ENCODE data around the gene HBA2.

HBA2 gene

DNA sequence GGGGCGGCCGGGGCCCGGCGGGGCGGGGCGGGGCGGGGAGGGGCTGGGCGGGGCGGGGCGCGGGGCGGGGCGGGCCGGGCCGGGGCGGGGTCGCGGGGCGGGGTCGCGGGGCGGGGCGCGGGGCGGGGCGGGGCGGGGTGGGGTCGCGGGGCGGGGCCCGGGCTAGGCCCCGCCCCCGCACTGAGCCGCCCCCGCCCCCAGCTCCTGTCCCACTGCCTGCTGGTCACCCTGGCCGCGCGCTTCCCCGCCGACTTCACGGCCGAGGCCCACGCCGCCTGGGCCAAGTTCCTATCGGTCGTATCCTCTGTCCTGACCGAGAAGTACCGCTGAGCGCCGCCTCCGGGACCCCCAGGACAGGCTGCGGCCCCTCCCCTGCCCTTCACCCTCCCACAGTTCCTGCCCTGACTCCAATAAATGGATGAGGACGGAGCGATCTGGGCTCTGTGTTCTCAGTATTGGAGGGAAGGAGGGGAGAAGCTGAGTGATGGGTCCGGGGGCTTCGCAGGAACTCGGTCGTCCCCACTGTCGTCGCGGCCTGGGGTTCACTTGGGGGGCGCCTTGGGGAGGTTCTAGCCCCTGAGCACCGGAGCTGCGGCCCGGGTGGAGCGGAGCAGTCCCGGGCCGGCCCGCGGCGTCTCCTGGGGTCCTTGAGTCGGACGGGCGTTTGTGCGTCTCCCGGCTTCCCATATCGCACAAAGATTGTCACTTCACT, 7.7 kb upstream of the HBA2 start:
- TF ChIP-seq, protein P1, sequence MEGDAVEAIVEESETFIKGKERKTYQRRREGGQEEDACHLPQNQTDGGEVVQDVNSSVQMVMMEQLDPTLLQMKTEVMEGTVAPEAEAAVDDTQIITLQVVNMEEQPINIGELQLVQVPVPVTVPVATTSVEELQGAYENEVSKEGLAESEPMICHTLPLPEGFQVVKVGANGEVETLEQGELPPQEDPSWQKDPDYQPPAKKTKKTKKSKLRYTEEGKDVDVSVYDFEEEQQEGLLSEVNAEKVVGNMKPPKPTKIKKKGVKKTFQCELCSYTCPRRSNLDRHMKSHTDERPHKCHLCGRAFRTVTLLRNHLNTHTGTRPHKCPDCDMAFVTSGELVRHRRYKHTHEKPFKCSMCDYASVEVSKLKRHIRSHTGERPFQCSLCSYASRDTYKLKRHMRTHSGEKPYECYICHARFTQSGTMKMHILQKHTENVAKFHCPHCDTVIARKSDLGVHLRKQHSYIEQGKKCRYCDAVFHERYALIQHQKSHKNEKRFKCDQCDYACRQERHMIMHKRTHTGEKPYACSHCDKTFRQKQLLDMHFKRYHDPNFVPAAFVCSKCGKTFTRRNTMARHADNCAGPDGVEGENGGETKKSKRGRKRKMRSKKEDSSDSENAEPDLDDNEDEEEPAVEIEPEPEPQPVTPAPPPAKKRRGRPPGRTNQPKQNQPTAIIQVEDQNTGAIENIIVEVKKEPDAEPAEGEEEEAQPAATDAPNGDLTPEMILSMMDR (conservative IDR thresholded peaks at IDR 0.05; ENCODE audit: low read length) = no peak
- TF ChIP-seq EZH2phosphoT487 (IDR thresholded peaks at IDR 0.05; ENCODE audit: borderline replicate concordance) = no peak

DNA sequence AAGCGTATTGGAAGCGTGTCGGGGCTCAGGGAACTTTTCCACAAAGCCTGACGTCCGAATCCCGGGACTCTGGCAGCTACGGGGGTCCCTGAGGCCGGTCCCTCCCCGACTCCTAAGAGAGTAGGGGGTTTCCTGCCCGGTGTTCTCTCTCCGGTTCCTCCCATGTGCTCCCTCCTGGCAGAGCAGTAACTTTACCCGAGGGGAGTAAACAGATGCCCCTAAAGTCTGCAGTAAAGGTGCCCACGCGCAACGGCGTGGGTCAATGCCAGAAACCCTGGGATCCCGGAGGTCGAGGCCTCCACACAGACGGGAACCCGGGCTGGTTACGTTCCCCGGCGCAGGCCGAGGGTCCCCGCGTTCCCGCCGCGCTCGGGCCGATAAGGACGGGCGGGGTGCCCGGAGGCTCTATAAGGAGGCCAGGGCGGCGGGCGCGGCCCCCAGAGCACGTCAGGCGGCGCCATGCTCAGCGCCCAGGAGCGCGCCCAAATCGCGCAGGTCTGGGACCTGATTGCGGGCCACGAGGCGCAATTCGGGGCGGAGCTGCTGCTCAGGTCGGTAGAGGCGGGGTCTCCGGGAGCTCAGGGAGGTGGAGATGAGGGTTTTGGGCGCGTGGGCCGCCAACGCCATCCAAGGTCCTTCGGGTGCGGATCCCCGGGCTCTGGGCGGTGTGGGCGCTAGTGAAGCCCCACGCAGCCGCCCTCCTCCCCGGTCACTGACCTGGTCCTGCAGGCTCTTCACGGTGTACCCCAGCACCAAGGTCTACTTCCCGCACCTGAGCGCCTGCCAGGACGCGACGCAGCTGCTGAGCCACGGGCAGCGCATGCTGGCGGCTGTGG, 6.9 kb upstream of the HBA2 start, which contains the start of gene HBM:
Gene HBM, plus strand, starts transcription at position 440 of the 836 bp plus-strand sequence. Its CDS starts 20 bp downstream, at position 460.
- TF ChIP-seq, protein P1 (conservative IDR thresholded peaks at IDR 0.05; ENCODE audit: low read length) = no peak
- no peak for TF ChIP-seq EZH2phosphoT487 (IDR thresholded peaks at IDR 0.05; ENCODE audit: borderline replicate concordance)
- no peak within 1 kb of the TSS for H3K4me3 ChIP-seq (ENCODE audit: low read length, poor library complexity, severe bottlenecking)
- H3K4me1 ChIP-seq (ENCODE audit: insufficient read depth, low read length, poor library complexity, severe bottlenecking) = peaks cover 4% of the 10 kb centered on the region
- no peaks in the 10 kb centered on the region for H3K27me3 ChIP-seq (ENCODE audit: insufficient read depth, low read length, poor library complexity, severe bottlenecking)
- no peaks in the 10 kb centered on the region for H3K9me3 ChIP-seq (ENCODE audit: insufficient read depth, low read depth, low read length)
- no peaks in the 10 kb centered on the region for H3K9me2 ChIP-seq (replicated peaks; ENCODE audit: low read depth, low read length)
- H3K36me3 ChIP-seq (ENCODE audit: insufficient read depth, low read length) = no peaks in the 10 kb centered on the region
- no peak within 1 kb of the TSS for H2AFZ ChIP-seq (ENCODE audit: low read length)
- H3K9ac ChIP-seq (ENCODE audit: low read depth, low read length, poor library complexity, severe bottlenecking) = no peak within 1 kb of the TSS
- H3K4me2 ChIP-seq (ENCODE audit: low read depth, low read length, poor library complexity, severe bottlenecking) = no peak within 1 kb of the TSS
- H3F3A ChIP-seq (ENCODE audit: low read depth) = no peaks in the 10 kb centered on the region
- H4K20me1 ChIP-seq (ENCODE audit: insufficient read depth, low read length, poor library complexity, severe bottlenecking) = no peaks in the 10 kb centered on the region
- H3K79me2 ChIP-seq (ENCODE audit: insufficient read depth, low read length) = no peaks in the 10 kb centered on the region

More for the DNA sequence above, 7.7 kb upstream of the HBA2 start:
- peaks cover 4% of the 10 kb centered on the region for H3K4me1 ChIP-seq (ENCODE audit: insufficient read depth, low read length, poor library complexity, severe bottlenecking)
- no peak overlapping the region for H3K4me2 ChIP-seq (ENCODE audit: low read depth, low read length, poor library complexity, severe bottlenecking)
- H3K79me2 ChIP-seq (ENCODE audit: insufficient read depth, low read length) = no peaks in the 10 kb centered on the region
- H3K9me2 ChIP-seq (replicated peaks; ENCODE audit: low read depth, low read length) = no peaks in the 10 kb centered on the region
- no peaks in the 10 kb centered on the region for H3K27me3 ChIP-seq (ENCODE audit: insufficient read depth, low read length, poor library complexity, severe bottlenecking)
- H4K20me1 ChIP-seq (ENCODE audit: insufficient read depth, low read length, poor library complexity, severe bottlenecking) = no peaks in the 10 kb centered on the region
- H3K4me3 ChIP-seq (ENCODE audit: low read length, poor library complexity, severe bottlenecking) = no peak overlapping the region
- H3K9ac ChIP-seq (ENCODE audit: low read depth, low read length, poor library complexity, severe bottlenecking) = no peak overlapping the region
- no peaks in the 10 kb centered on the region for H3K36me3 ChIP-seq (ENCODE audit: insufficient read depth, low read length)
- H3F3A ChIP-seq (ENCODE audit: low read depth) = no peaks in the 10 kb centered on the region
- no peak overlapping the region for H2AFZ ChIP-seq (ENCODE audit: low read length)
- no peaks in the 10 kb centered on the region for H3K9me3 ChIP-seq (ENCODE audit: insufficient read depth, low read depth, low read length)

DNA sequence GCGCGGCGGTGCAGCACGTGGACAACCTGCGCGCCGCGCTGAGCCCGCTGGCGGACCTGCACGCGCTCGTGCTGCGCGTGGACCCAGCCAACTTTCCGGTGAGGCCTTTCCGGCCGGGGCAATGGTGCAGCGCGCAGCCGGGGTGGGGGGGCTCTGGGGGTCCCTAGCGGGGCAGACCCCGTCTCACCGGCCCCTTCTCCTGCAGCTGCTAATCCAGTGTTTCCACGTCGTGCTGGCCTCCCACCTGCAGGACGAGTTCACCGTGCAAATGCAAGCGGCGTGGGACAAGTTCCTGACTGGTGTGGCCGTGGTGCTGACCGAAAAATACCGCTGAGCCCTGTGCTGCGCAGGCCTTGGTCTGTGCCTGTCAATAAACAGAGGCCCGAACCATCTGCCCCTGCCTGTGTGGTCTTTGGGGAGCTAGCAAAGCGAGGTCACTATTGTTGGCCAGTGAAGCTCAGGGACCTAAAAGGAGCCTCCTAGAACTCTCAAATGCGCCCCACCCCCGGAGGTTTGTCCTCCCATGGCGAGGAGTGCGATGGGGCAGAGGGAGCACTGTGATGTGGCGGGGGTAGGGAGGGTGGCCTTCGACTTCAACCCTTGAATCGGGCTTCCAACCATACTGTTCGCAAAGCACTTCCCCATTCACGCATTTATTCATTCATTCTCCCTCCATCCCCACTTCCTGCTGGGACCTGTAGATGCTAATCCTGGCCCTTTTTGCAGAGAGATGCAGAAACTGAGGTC, 6.1 kb upstream of the HBA2 start:
- no peak for TF ChIP-seq EZH2phosphoT487 (IDR thresholded peaks at IDR 0.05; ENCODE audit: borderline replicate concordance)
- TF ChIP-seq, protein P1 (conservative IDR thresholded peaks at IDR 0.05; ENCODE audit: low read length) = no peak
- no peaks in the 10 kb centered on the region for H3K27me3 ChIP-seq (ENCODE audit: insufficient read depth, low read length, poor library complexity, severe bottlenecking)
- H3K36me3 ChIP-seq (ENCODE audit: insufficient read depth, low read length) = no peaks in the 10 kb centered on the region
- H3K9me3 ChIP-seq (ENCODE audit: insufficient read depth, low read depth, low read length) = no peaks in the 10 kb centered on the region
- H3K79me2 ChIP-seq (ENCODE audit: insufficient read depth, low read length) = no peaks in the 10 kb centered on the region
- no peak overlapping the region for H3K4me3 ChIP-seq (ENCODE audit: low read length, poor library complexity, severe bottlenecking)
- H2AFZ ChIP-seq (ENCODE audit: low read length) = no peak overlapping the region
- H4K20me1 ChIP-seq (ENCODE audit: insufficient read depth, low read length, poor library complexity, severe bottlenecking) = no peaks in the 10 kb centered on the region
- peaks cover 4% of the 10 kb centered on the region for H3K4me1 ChIP-seq (ENCODE audit: insufficient read depth, low read length, poor library complexity, severe bottlenecking)
- H3F3A ChIP-seq (ENCODE audit: low read depth) = no peaks in the 10 kb centered on the region
- no peaks in the 10 kb centered on the region for H3K9me2 ChIP-seq (replicated peaks; ENCODE audit: low read depth, low read length)
- no peak overlapping the region for H3K4me2 ChIP-seq (ENCODE audit: low read depth, low read length, poor library complexity, severe bottlenecking)
- no peak overlapping the region for H3K9ac ChIP-seq (ENCODE audit: low read depth, low read length, poor library complexity, severe bottlenecking)
